Ovary (tissue), 1 donor: Measurements from ENCODE around the gene COX8A.

Experiments used
- EP300 ChIP-seq: sonication (generic); formaldehyde crosslinking; IDR thresholded peaks from one replicate; pipeline ENCODE4 v1.6.1; 2017; ENCODE audit warnings: antibody characterized with exemption
- POLR2A ChIP-seq: fragments of 450-650 bp; IDR thresholded peaks from one replicate; pipeline ENCODE4 v1.6.1; 2017; ENCODE audit warnings: antibody characterized with exemption, mild to moderate bottlenecking, moderate library complexity

- TF ChIP-seq EP300 (no peak), POLR2A (peak; percentile 79)
Observed at GRCh38 chr11:63974259-63975143, at the start of gene COX8A.
